GM18867 (cell line): ENCODE measurements around the gene STPG4.

Experiments
- ATAC-seq: cut with Tn5 transposase; IDR thresholded peaks from one replicate; pipeline ENCODE4 v1.9.1; 2021; ENCODE audit warnings: mild to moderate bottlenecking, moderate library complexity; ENCODE audit not compliant: unreplicated experiment

Gene STPG4

GRCh38 chr2:47056868-47057686 lies 98.0 kb downstream of the STPG4 start:
- ATAC-seq, result no peak

DNA sequence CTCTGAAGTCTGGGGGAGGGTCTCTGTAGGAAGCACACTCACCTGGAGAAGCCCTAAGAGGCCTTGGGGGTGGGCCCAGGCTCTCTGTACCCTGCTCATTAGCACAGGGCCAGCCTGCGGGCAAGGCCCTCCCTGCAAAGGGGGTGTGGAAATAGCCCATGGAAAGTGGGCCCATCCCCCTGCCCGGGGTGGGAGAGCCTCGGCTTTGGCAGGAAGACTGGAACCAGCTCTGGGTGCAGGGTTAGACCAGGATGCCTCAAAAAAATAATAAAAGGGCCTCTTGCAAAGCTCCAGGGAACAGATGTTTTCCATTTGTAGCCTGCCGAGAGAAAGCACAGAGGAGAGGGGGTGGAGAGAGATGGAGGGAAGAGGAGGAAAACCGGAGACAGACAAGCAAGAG lies 98.7 kb downstream of the STPG4 start:
- no peak for ATAC-seq

- ATAC-seq, result no peak
Measured at GRCh38 chr2:47054868-47055267, 100.2 kb downstream of the STPG4 start.

GRCh38 chr2:47054036-47054555 lies 101.0 kb downstream of the STPG4 start:
- no peak for ATAC-seq

- ATAC-seq, result no peak
Measured at GRCh38 chr2:47052847-47053246, 102.3 kb downstream of the STPG4 start.

DNA sequence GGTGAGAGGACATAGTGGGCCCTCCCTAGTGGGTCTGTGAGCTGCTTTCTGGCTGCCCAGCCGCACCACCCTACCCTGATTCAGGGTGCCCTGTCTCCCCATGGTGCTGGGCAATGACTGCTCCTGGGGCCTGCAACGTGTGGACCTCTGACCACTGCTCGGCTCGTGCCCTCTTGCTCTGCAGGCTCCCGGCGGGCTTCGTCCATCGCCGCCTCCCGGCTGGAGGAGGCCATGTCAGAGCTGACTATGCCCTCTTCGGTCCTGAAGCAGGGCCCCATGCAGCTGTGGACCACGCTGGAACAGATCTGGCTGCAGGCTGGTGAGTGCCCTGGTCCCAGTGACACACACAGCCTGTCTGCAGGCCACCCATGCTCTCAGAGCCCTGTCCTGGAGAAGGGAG lies 103.5 kb downstream of the STPG4 start:
- ATAC-seq, result no peak

DNA sequence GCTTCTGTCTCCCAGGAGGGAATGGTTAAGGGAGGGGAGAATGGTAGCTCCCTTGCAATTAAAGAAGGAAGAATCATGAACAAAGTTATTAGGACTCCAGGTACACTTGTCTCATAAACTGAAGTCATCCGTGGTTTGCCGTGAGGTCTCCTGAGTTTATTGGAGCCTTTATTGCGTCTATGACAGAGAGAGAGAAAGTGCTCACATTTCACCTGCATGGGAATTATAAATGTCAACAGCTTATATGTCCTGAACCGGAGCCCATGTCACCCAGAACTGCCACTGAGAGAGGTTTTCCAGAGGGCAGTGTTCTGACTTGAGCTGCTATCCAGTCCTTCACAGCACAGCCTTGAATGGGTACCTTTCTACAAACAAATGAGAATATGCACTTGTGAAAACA lies 104.3 kb downstream of the STPG4 start:
- ATAC-seq, result no peak

DNA sequence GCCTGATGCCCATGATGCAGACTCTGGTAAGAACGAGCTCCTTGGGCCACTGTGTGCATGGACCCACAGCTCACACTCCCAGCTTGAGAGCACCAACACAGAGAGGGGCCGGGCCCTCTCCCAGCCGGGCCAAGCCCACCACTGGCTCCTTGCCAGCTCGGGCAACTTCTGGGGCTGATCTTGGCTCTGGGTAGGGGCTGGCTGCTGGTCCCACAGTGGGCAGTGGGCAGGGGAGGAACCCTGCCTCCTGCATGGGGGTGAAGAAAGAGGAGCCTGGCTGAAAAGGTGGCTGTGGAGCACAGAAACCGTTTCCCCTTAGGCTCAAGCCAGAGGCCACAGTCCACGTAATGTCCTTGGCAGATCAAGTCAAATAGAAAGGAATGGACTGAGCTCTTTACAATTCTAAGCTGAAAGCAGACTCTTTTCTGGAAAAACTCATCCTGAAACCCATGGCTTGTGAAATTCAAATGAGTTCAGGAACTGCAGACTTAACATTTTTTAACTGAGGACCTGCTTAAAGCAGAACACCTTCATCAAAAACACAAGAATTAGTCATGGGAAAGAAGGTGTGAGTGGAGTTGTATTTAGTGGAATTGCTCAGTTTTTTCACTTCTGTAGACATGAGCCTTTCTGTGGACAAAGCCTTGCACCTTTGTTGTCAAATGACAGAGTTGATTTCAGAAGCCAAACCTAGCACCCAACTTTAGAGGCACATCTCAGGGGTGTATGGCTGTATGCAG lies 104.9 kb downstream of the STPG4 start:
- no peak for ATAC-seq

GRCh38 chr2:47049502-47049901 lies 105.6 kb downstream of the STPG4 start:
- ATAC-seq, result no peak

DNA sequence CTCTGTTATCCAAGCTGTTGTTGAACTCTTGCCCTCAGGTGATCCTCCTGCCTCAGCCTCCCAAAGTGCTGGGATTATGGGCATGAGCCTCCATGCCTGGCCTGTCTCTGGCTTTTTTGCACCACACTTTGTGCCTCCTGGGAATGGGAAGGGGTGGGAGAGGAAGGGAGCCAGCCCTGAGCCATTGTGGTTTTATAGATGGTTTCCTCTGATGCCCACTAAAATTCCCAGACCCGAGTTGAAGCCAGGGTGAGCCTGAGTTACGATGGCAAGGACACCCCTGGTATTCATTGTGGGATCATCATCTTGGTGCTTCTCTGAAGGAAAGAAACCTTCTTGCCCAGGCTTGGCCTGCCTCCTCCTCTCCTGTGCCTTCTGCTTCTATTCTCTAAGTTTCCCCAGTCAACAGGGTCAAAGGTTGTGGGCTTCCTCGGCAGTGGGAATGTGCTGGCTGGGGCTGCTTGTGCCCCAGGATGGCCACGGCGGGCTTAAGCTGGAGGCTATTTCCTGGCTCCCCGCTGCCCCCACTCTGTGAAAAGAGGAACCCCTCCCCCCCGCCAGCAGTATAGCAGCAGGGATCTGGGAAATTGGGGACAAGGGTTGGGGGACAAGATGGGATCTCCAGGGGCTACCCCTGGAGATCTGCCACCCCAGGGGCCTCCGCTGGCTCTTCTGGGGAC lies 106.2 kb downstream of the STPG4 start:
- no peak for ATAC-seq

GRCh38 chr2:47046271-47046670 lies 108.8 kb downstream of the STPG4 start:
- no peak for ATAC-seq

DNA sequence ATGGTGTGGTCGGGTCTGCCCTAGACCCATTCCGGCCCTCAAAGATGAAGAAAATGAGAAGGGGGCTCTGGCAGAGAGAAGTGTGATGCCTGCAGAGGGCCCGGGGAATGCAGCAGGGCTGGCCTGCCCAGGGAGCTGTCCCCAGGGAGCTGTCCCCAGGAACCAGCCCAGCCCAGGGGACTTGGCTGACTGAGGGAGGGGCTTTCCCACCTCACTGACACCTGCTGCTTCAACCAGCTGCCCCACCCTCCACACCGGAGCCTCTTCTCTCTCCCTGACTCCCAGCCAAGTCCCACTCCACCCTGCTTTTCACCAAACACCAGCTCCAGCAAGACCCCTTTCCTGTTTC lies 111.2 kb downstream of the STPG4 start:
- ATAC-seq, result no peak

- no peak for ATAC-seq
Measured at GRCh38 chr2:47043142-47043890, 111.8 kb downstream of the STPG4 start.

- ATAC-seq, result no peak
Measured at GRCh38 chr2:47041891-47042684, 113.0 kb downstream of the STPG4 start.

DNA sequence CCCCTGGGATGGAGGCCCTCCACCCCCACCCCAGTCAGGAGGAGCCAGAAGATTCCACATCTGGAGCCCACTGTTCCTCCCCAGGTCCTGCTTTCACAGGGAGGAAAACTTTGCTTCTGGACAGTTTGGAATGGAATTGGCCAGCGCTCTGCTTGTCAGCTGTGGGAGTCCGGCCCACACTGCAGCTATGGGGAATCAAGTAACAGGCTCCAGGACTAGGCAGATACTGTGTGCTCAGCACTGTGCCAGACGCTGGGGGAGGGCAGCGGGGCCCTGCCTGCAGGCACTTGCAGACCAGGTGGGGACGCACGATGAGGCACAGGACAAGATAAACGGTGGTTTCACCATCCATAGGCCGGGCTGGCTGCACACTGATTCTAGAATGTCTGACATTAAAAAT lies 114.0 kb downstream of the STPG4 start:
- no peak for ATAC-seq

DNA sequence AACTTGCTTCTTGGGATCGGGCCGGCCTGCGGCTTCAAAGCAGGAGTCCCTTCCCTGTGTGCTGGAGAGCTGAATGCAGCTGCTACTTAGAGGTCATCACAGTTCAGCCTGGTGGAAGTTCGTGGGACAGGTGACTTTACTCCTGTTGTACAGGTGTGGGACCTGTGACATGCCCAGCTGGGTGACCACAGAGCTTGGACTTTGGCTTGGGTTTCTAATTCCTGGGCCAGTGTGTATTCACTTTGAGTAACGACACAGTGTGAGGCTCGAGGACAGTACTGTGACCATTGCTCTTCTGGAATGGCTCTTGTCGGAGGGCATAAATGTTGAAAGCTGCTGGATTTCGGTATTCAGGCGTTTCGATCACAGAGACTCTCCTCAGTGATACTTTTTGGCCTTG lies 114.5 kb downstream of the STPG4 start:
- ATAC-seq, result no peak

DNA sequence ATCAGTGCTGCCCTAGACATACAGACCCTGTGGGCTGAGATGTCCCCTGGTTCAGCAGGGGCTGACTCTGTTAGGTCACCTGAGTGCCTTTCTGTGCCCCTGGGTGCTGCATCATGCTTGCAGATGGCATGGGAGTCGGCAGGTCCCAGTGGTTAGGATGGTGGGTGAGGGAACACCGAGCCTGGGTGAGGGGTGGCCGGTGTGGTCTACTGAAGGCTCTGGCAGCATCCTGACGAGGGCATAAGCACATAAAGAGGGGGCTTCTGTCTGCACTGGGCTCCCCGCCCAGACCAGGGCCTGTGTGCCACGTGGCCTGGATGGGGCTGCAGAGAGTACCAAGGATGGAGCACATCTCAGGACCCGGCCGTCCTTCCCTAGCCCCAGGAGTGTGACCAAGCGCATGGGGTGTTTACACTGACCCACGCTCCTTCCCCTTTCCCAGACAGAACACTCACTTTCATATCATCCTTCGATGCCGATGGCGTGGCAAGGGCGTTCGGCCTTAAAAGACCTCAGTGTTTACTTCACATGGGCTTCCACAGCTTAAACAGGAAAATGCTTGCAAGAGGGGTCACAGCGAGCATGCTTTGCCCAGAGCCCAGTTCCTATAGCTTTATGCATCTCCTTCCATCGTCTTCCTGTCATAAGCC lies 115.1 kb downstream of the STPG4 start:
- no peak for ATAC-seq

- ATAC-seq, result no peak
Measured at GRCh38 chr2:47039489-47039870, 115.6 kb downstream of the STPG4 start.

DNA sequence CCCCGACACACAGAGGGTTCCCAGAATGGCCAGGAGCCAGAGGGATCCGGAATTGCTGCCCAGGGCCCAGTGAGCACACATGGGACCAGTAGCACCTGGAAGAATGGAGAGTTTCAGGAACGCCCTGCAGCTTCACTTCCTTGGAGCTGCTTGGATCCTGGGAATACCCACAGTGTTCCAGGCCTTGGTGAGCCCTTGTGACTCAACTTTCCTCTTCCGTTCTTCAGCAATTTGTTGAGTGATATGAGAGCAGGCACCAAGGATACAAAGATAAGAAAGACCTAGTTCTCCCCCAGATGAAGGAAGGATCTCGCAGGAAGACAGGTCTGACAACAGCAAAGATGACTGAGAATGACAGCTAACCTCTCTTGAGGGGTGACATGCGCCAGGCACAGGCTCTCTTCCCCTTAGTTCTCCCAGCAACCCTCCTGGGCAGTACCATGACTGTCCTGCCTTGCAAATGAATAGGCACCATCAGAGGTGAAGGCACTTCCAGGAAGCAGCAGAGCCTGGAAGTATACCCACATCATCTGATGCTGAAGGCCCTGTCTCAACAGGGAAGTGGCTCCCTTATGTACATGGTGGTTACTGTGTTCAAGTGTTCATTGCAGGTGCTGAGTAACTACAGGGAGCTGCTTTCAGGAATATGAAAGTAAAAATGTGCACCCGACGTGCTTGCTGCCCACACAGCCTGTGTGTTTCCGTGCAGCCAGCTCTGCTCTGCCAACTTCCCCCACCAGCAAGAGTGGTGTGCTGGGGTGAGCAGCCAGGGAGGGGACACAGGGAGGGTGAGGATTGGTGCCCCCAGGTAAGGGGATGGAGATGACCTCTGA lies 116.2 kb downstream of the STPG4 start:
- ATAC-seq, result peak; percentile 65
